SJSA1 (cell line): ENCODE data around the gene SIVA1. TPM values are rescaled to one million over a fixed set of nuclear protein-coding genes. Genes with fewer than 3 reads are reported as not detected.
"Not testable (repeated sequence)": the region's sequence is repeated elsewhere in the genome, so short reads cannot be mapped to it uniquely, and the experiment has no call there.

Experiments
- DNase-seq, 2 experiments: peaks; one replicate each; pipeline ENCODE4 v3.0.0-alpha.2; 2015 to 2020; ENCODE audit warnings: low spot score in 2 of 2, low read depth in 1 of 2
- H3K27ac ChIP-seq: fragments of 250-450 bp; sonication (Bioruptor Pico); 2 replicates; pipeline ENCODE4 v1.5.1; 2020; ENCODE audit warnings: mild to moderate bottlenecking, moderate library complexity
- H3K27me3 ChIP-seq: fragments of 250-450 bp; sonication (Bioruptor Pico); replicated peaks from 2 replicates; pipeline ENCODE4 v1.5.1; 2020; ENCODE audit warnings: mild to moderate bottlenecking, moderate library complexity
- H3K36me3 ChIP-seq: fragments of 250-450 bp; sonication (Bioruptor Pico); 2 replicates; pipeline ENCODE4 v1.5.1; 2020; ENCODE audit warnings: mild to moderate bottlenecking
- H3K4me1 ChIP-seq: fragments of 250-450 bp; sonication (Bioruptor Pico); replicated peaks from 2 replicates; pipeline ENCODE4 v1.6.1; 2021; ENCODE audit warnings: mild to moderate bottlenecking
- H3K4me3 ChIP-seq: fragments of 250-450 bp; sonication (Bioruptor Pico); 2 replicates; pipeline ENCODE4 v1.5.1; 2020; ENCODE audit warnings: mild to moderate bottlenecking
- H3K9me3 ChIP-seq: fragments of 250-450 bp; sonication (Bioruptor Pico); replicated peaks from 2 replicates; pipeline ENCODE4 v1.5.1; 2020; ENCODE audit warnings: mild to moderate bottlenecking
- total RNA-seq: library from RNA; depleted of rRNA; stranded (reverse); fragments of >200 nt; shearing (Covaris generic); gene quantifications from 2 replicates; pipeline ENCODE4 v1.2.3, GENCODE V29; 2014

SIVA1 gene
- total RNA-seq, 1 experiment from 2014 or later: 444 TPM

- H3K27me3 ChIP-seq: peaks cover 5% of the 10 kb centered on the region; the same call in 1 of the 2 replicates
- no peak overlapping the region for H3K27ac ChIP-seq
- no peaks in the 10 kb centered on the region for H3K9me3 ChIP-seq
- H3K4me1 ChIP-seq: peaks cover 17% of the 10 kb centered on the region
- H3K36me3 ChIP-seq: peaks cover 6% of the 10 kb centered on the region
- no peak for DNase-seq
- H3K4me3 ChIP-seq: no peak overlapping the region
These were observed 27.8 kb upstream of the SIVA1 start for GRCh38 chr14:104724981-104725771.

- no peak for DNase-seq
- H3K36me3 ChIP-seq: peaks cover 6% of the 10 kb centered on the region
These were observed 27.0 kb upstream of the SIVA1 start for GRCh38 chr14:104725772-104726548.

GRCh38 chr14:104726600-104727451, 26.1 kb upstream of the SIVA1 start:
- peaks cover 1% of the 10 kb centered on the region for H3K36me3 ChIP-seq
- H3K27me3 ChIP-seq: peaks cover 5% of the 10 kb centered on the region; the same call in 1 of the 2 replicates
- H3K4me1 ChIP-seq: peaks cover 17% of the 10 kb centered on the region
- H3K4me3 ChIP-seq: no peak overlapping the region
- no peaks in the 10 kb centered on the region for H3K9me3 ChIP-seq
- H3K27ac ChIP-seq: no peak overlapping the region
- no peak for DNase-seq

More at GRCh38 chr14:104725772-104726548, 27.0 kb upstream of the SIVA1 start:
- peaks cover 5% of the 10 kb centered on the region; the same call in 1 of the 2 replicates for H3K27me3 ChIP-seq
- peaks cover 17% of the 10 kb centered on the region for H3K4me1 ChIP-seq
- H3K27ac ChIP-seq: no peak overlapping the region
- no peaks in the 10 kb centered on the region for H3K9me3 ChIP-seq
- H3K4me3 ChIP-seq: no peak overlapping the region

GRCh38 chr14:104728631-104729030, 24.3 kb upstream of the SIVA1 start:
- peaks cover 13% of the 10 kb centered on the region for H3K4me1 ChIP-seq
- H3K27ac ChIP-seq: no peak overlapping the region
- H3K9me3 ChIP-seq: no peaks in the 10 kb centered on the region
- no peaks in the 10 kb centered on the region for H3K36me3 ChIP-seq
- peaks cover 5% of the 10 kb centered on the region; the same call in 1 of the 2 replicates for H3K27me3 ChIP-seq
- no peak for DNase-seq
- H3K4me3 ChIP-seq: no peak overlapping the region

- DNase-seq, H3K27me3 ChIP-seq, H3K27ac ChIP-seq, H3K9me3 ChIP-seq, H3K36me3 ChIP-seq, H3K4me3 ChIP-seq: not testable (repeated sequence)
- H3K4me1 ChIP-seq: peaks cover 10% of the 10 kb centered on the region
These were observed 23.6 kb upstream of the SIVA1 start for GRCh38 chr14:104729176-104729834.

GRCh38 chr14:104729835-104730181, 23.1 kb upstream of the SIVA1 start:
- peaks cover 6% of the 10 kb centered on the region for H3K4me1 ChIP-seq
- H3K9me3 ChIP-seq: no peaks in the 10 kb centered on the region
- H3K27me3 ChIP-seq: peaks cover 1% of the 10 kb centered on the region; the same call in 1 of the 2 replicates
- DNase-seq: no peak
- H3K4me3 ChIP-seq: no peak overlapping the region
- H3K27ac ChIP-seq: no peak overlapping the region
- H3K36me3 ChIP-seq: no peaks in the 10 kb centered on the region

GRCh38 chr14:104730487-104730886, 22.5 kb upstream of the SIVA1 start:
- no peak for DNase-seq
- H3K9me3 ChIP-seq: no peaks in the 10 kb centered on the region
- H3K4me3 ChIP-seq: no peak overlapping the region
- H3K36me3 ChIP-seq: no peaks in the 10 kb centered on the region
- H3K4me1 ChIP-seq: no peaks in the 10 kb centered on the region
- H3K27me3 ChIP-seq: no peaks in the 10 kb centered on the region; the same call in 1 of the 2 replicates
- H3K27ac ChIP-seq: no peak overlapping the region

- Histone ChIP-seq H3K27ac (no peak overlapping the region), H3K9me3 (no peaks in the 10 kb centered on the region), H3K4me1 (peaks cover 6% of the 10 kb centered on the region; the same call in 1 of the 2 replicates), H3K36me3 (no peaks in the 10 kb centered on the region), H3K27me3 (no peaks in the 10 kb centered on the region), H3K4me3 (no peak overlapping the region)
- no peak for DNase-seq
These were observed 21.3 kb upstream of the SIVA1 start for GRCh38 chr14:104731320-104732294.

- no peak for DNase-seq
These were observed 20.6 kb upstream of the SIVA1 start for GRCh38 chr14:104732355-104732804.

GRCh38 chr14:104732931-104733681, 19.8 kb upstream of the SIVA1 start:
- peaks cover 6% of the 10 kb centered on the region; the same call in 1 of the 2 replicates for H3K4me1 ChIP-seq

More at GRCh38 chr14:104732355-104732804, 20.6 kb upstream of the SIVA1 start:
- Histone ChIP-seq H3K27ac (no peak overlapping the region), H3K4me3 (no peak overlapping the region), H3K4me1 (peaks cover 6% of the 10 kb centered on the region; the same call in 1 of the 2 replicates), H3K36me3 (no peaks in the 10 kb centered on the region), H3K9me3 (no peaks in the 10 kb centered on the region), H3K27me3 (no peaks in the 10 kb centered on the region)

GRCh38 chr14:104734051-104734587, 18.8 kb upstream of the SIVA1 start:
- DNase-seq: no peak
- H3K4me1 ChIP-seq: peaks cover 6% of the 10 kb centered on the region; the same call in 1 of the 2 replicates
- H3K9me3 ChIP-seq: no peaks in the 10 kb centered on the region
- H3K27me3 ChIP-seq: no peaks in the 10 kb centered on the region
- H3K36me3 ChIP-seq: no peaks in the 10 kb centered on the region
- H3K27ac ChIP-seq: no peak overlapping the region
- H3K4me3 ChIP-seq: no peak overlapping the region

More at GRCh38 chr14:104732931-104733681, 19.8 kb upstream of the SIVA1 start:
- H3K4me3 ChIP-seq: no peak overlapping the region
- no peaks in the 10 kb centered on the region for H3K36me3 ChIP-seq
- H3K27me3 ChIP-seq: no peaks in the 10 kb centered on the region
- no peak overlapping the region for H3K27ac ChIP-seq
- DNase-seq: no peak
- no peaks in the 10 kb centered on the region for H3K9me3 ChIP-seq
